K562 (cell line): ENCODE measurements around the gene BAIAP2L2.

Source experiments
- EWSR1 ChIP-seq: fragments of 450-650 bp; IDR thresholded peaks from 2 replicates; pipeline ENCODE4 v1.6.1; 2018; ENCODE audit warnings: borderline replicate concordance, mild to moderate bottlenecking, low read depth, moderate library complexity; ENCODE audit not compliant: partially characterized antibody
- IRF9 ChIP-seq: fragments of 450-650 bp; IDR thresholded peaks from 2 replicates; pipeline ENCODE4 v1.6.1; 2016; ENCODE audit warnings: missing biosample characterization, missing genetic modification characterization
- MEIS2 ChIP-seq: fragments of 450-650 bp; IDR thresholded peaks from 2 replicates; pipeline ENCODE4 v1.6.1; 2014; ENCODE audit warnings: mild to moderate bottlenecking; ENCODE audit not compliant: partially characterized antibody
- SRF ChIP-seq, 2 experiments: fragments of 250-450, 450-650 bp in 1 of 2; sonication (Bioruptor Pico) in 1 of 2; sonication (generic) in 1 of 2; formaldehyde crosslinking; IDR thresholded peaks; 2 replicates each; pipeline versions ENCODE4 v1.5.0 to v1.5.1; 2020 to 2022; ENCODE audit warnings: mild to moderate bottlenecking in 1 of 2, missing genetic modification reagents in 1 of 2
- ZNF239 ChIP-seq: fragments of 250-450 bp; sonication (Bioruptor Pico); IDR thresholded peaks from 2 replicates; pipeline ENCODE4 v1.4.0; 2020; ENCODE audit warnings: mild to moderate bottlenecking
- TF ChIP-seq, protein P1 (sequence below), 3 experiments: IDR thresholded peaks in 2 of 3; conservative IDR thresholded peaks in 1 of 3; 2 replicates each; pipeline ENCODE4 v1.5.1; 2011 to 2012; ENCODE audit warnings: low read length in 3 of 3, mild to moderate bottlenecking in 3 of 3, control low read depth in 2 of 3, improper control_type of control experiment in 1 of 3, inconsistent platforms in 1 of 3, low read depth in 1 of 3, mixed read lengths in 1 of 3, moderate library complexity in 1 of 3; ENCODE audit not compliant: insufficient read depth in 2 of 3

GRCh38 chr22:38079804-38080203 is 30.7 kb downstream of the BAIAP2L2 start:
- TF ChIP-seq SRF (CRISPR knock-in tag; IDR thresholded peaks at IDR 0.05): no peak
- TF ChIP-seq ZNF239: no peak
- TF ChIP-seq, protein P1, sequence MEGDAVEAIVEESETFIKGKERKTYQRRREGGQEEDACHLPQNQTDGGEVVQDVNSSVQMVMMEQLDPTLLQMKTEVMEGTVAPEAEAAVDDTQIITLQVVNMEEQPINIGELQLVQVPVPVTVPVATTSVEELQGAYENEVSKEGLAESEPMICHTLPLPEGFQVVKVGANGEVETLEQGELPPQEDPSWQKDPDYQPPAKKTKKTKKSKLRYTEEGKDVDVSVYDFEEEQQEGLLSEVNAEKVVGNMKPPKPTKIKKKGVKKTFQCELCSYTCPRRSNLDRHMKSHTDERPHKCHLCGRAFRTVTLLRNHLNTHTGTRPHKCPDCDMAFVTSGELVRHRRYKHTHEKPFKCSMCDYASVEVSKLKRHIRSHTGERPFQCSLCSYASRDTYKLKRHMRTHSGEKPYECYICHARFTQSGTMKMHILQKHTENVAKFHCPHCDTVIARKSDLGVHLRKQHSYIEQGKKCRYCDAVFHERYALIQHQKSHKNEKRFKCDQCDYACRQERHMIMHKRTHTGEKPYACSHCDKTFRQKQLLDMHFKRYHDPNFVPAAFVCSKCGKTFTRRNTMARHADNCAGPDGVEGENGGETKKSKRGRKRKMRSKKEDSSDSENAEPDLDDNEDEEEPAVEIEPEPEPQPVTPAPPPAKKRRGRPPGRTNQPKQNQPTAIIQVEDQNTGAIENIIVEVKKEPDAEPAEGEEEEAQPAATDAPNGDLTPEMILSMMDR (IDR thresholded peaks at IDR 0.05 in 2 of 3, conservative IDR thresholded peaks at IDR 0.05 in 1 of 3; ENCODE audit: insufficient read depth in 2 of 3, low read depth in 1 of 3, low read length in 3 of 3): no peak
- TF ChIP-seq MEIS2: no peak
- TF ChIP-seq IRF9 (tag): no peak
- TF ChIP-seq EWSR1: no peak
